Endothelial cell of umbilical vein (primary cell): Measurements from ENCODE around the gene FAM43A. TPM values are rescaled to one million over a fixed set of nuclear protein-coding genes. Genes with fewer than 3 reads are reported as not detected.

ENCODE experiments used
- BruUV-seq: library from RNA; stranded (reverse); fragments of 400-500 nt; replicated peaks from 2 replicates; lab custom pipeline; 2021; lab: Mats Ljungman, UMichigan
- CTCF ChIA-PET: fragments of 300-600, 350-600 bp; sonication (Branson Sonifier 250); formaldehyde crosslinking; loops from one replicate; lab custom pipeline; 2021; ENCODE audit warnings: antibody characterized with exemption, inconsistent platforms; lab: Charles Lee
- POLR2A ChIA-PET: fragments of 300-600, 350-600 bp; sonication (Branson Sonifier 250); formaldehyde crosslinking; loops from one replicate; lab custom pipeline; 2021; ENCODE audit warnings: antibody characterized with exemption, inconsistent platforms; lab: Charles Lee
- DNase-seq: peaks from one replicate; pipeline ENCODE4 v3.0.0-alpha.2; 2011; ENCODE audit warnings: low read depth, low spot score
- FAIRE-seq: peaks from 2 replicates; lab custom pipeline; 2011; peaks lifted over from hg19 to GRCh38; lab: Jason Lieb, UNC
- H2AFZ ChIP-seq: 2 replicates; pipeline ENCODE4 v1.6.0; 2012; ENCODE audit warnings: low read depth, low read length, control low read depth, inconsistent platforms
- H3K27ac ChIP-seq: 2 replicates; pipeline ENCODE4 v1.5.1; 2011; ENCODE audit warnings: low read depth, mild to moderate bottlenecking, control low read depth, low read length, moderate library complexity; ENCODE audit not compliant: insufficient read depth
- H3K27me3 ChIP-seq, 2 experiments: 2 replicates each; pipeline versions ENCODE4 v1.6.0 to v1.6.1; 2011; ENCODE audit warnings: low read length in 2 of 2, mixed read lengths in 1 of 2; ENCODE audit not compliant: control insufficient read depth in 2 of 2, insufficient read depth in 2 of 2
- H3K36me3 ChIP-seq, 2 experiments: 2 replicates in 1 of 2; 3 replicates in 1 of 2; pipeline ENCODE4 v1.5.1; 2011; ENCODE audit warnings: low read length in 2 of 2, mild to moderate bottlenecking in 1 of 2, moderate library complexity in 1 of 2; ENCODE audit not compliant: control insufficient read depth in 2 of 2, insufficient read depth in 2 of 2; ENCODE audit errors: extremely low read depth in 1 of 2
- H3K4me1 ChIP-seq: 3 replicates; pipeline ENCODE4 v1.5.1; 2011; ENCODE audit warnings: mild to moderate bottlenecking, low read length; ENCODE audit not compliant: control insufficient read depth, insufficient read depth; ENCODE audit errors: extremely low read depth
- H3K4me2 ChIP-seq: 2 replicates; pipeline ENCODE4 v1.6.1; 2011; ENCODE audit warnings: low read length, control low read depth, mixed read lengths; ENCODE audit not compliant: insufficient read depth
- H3K4me3 ChIP-seq, 3 experiments: fragments of 200-600 bp in 1 of 3; sonication (generic), shearing (Covaris generic) in 1 of 3; replicated peaks in 1 of 3; 2 replicates each; pipeline ENCODE4 v1.5.1; 2011 to 2016; ENCODE audit warnings: control low read depth in 3 of 3, low read length in 3 of 3, mild to moderate bottlenecking in 2 of 3, inconsistent platforms in 1 of 3, low read depth in 1 of 3, moderate library complexity in 1 of 3; ENCODE audit not compliant: insufficient read depth in 1 of 3
- H3K79me2 ChIP-seq: 2 replicates; pipeline ENCODE4 v1.6.0; 2012; ENCODE audit warnings: low read length, inconsistent platforms; ENCODE audit not compliant: control insufficient read depth, insufficient read depth
- H3K9ac ChIP-seq: replicated peaks from 2 replicates; pipeline ENCODE3; 2011; ENCODE audit warnings: low read length, control low read depth; ENCODE audit not compliant: insufficient read depth; ENCODE audit errors: extremely low read depth
- H3K9me1 ChIP-seq: replicated peaks from 3 replicates; pipeline ENCODE4 v1.6.0; 2011; ENCODE audit warnings: mild to moderate bottlenecking, low read length; ENCODE audit not compliant: control insufficient read depth, insufficient read depth; ENCODE audit errors: extremely low read depth
- H3K9me3 ChIP-seq: replicated peaks from 2 replicates; pipeline ENCODE4 v1.5.1; 2012; ENCODE audit warnings: low read length, inconsistent platforms; ENCODE audit not compliant: control insufficient read depth, insufficient read depth
- H4K20me1 ChIP-seq: replicated peaks from 2 replicates; pipeline ENCODE3; 2011; ENCODE audit warnings: mild to moderate bottlenecking, low read length; ENCODE audit not compliant: control insufficient read depth, insufficient read depth; ENCODE audit errors: extremely low read depth
- EZH2 ChIP-seq: IDR thresholded peaks from 2 replicates; pipeline ENCODE4 v1.6.1; 2012; ENCODE audit warnings: borderline replicate concordance, low read depth, mild to moderate bottlenecking, moderate library complexity, low read length, inconsistent platforms; ENCODE audit not compliant: severe bottlenecking
- FOS ChIP-seq: IDR thresholded peaks from 2 replicates; pipeline ENCODE4 v1.6.1; 2011; ENCODE audit warnings: mild to moderate bottlenecking, low read length, moderate library complexity, borderline replicate concordance; ENCODE audit not compliant: insufficient read depth
- GATA2 ChIP-seq: IDR thresholded peaks from 2 replicates; pipeline ENCODE4 v1.7.0; 2011; ENCODE audit warnings: low read depth, mild to moderate bottlenecking, moderate library complexity, mixed read lengths, low read length; ENCODE audit not compliant: insufficient read length, insufficient read depth
- JUN ChIP-seq: IDR thresholded peaks from 2 replicates; pipeline ENCODE4 v1.6.1; 2011; ENCODE audit warnings: borderline replicate concordance, low read depth; ENCODE audit not compliant: insufficient read length, insufficient read depth
- MAX ChIP-seq: IDR thresholded peaks from 2 replicates; pipeline ENCODE4 v1.6.1; 2011; ENCODE audit not compliant: insufficient read depth, insufficient read length
- MYC ChIP-seq: IDR thresholded peaks from one replicate; pipeline ENCODE4 v1.6.1; 2011; ENCODE audit warnings: mild to moderate bottlenecking, low read depth, low read length
- POLR2A ChIP-seq: IDR thresholded peaks from 2 replicates; pipeline ENCODE4 v1.6.1; 2012; ENCODE audit warnings: low read depth, mild to moderate bottlenecking, control low read depth, low read length
- POLR2AphosphoS5 ChIP-seq: IDR thresholded peaks from 2 replicates; pipeline ENCODE4 v1.6.1; 2012; ENCODE audit warnings: low read depth, mild to moderate bottlenecking, control low read depth, low read length, moderate library complexity; ENCODE audit not compliant: insufficient read depth
- dilution Hi-C: fragments of 300-500 bp; cut with MboI; formaldehyde crosslinking; loops from one replicate; pipeline ENCODE4 v1.15.0; 2019; ENCODE audit warnings: low sequenced_read_pairs; ENCODE audit not compliant: extremely low pct_ligation_motif_present
- intact Hi-C: fragments of 100-400 bp; cut with micrococcal nuclease; formaldehyde crosslinking; loops from one replicate; pipeline ENCODE4 v1.10.0; 2022
- polyA plus RNA-seq, 4 experiments: library from polyadenylated mRNA; depleted of rRNA in 3 of 4; stranded (reverse) in 3 of 4; unstranded in 1 of 4; fragments of >200 nt; gene quantifications; 2 replicates each; pipeline versions ENCODE4 v1.2.1 to v1.2.3, GENCODE V29; 2011 to 2012; ENCODE audit warnings: missing spikeins in 1 of 4
- total RNA-seq: library from RNA; stranded (reverse); gene quantifications from 2 replicates; pipeline ENCODE4 v1.2.3, GENCODE V29; 2021

The FAM43A gene
- total and polyA plus RNA-seq, 2 donors (not counting 3 experiments of a cell fraction or from before 2014, with no cell fraction given), result 244 to 307 TPM

- Histone ChIP-seq H3K9me3 (no peaks in the 10 kb centered on the region), H3K79me2 (no peaks in the 10 kb centered on the region), H3K9ac (no peak overlapping the region), H3K4me1 (no peaks in the 10 kb centered on the region), H3K9me1 (no peaks in the 10 kb centered on the region), H3K4me3 (no peak overlapping the region), H3K36me3 (no peaks in the 10 kb centered on the region), H3K27ac (no peak overlapping the region), H3K4me2 (no peak overlapping the region), H4K20me1 (no peaks in the 10 kb centered on the region), H2AFZ (no peak overlapping the region), H3K27me3 (no peaks in the 10 kb centered on the region)
- ChIA-PET POLR2A (no interaction called here), CTCF (interaction anchor here (0.7 kb wide), 1 partner anchor 21 kb away, joined by 3 read pairs; no protein-coding TSS in a partner anchor)
- FAIRE-seq (no peak), DNase-seq (no peak)
- intact Hi-C loops, result no loop called here
- TF ChIP-seq FOS, result no peak
- no TSS peak for BruUV-seq
- dilution Hi-C loops, result no loop called here
Measured at GRCh38 chr3:194732617-194733016, 46.9 kb downstream of the FAM43A start.

GRCh38 chr3:194736277-194736895 lies 50.7 kb downstream of the FAM43A start:
- intact Hi-C loops (no loop called here), dilution Hi-C loops (no loop called here)
- Histone ChIP-seq H3K27me3 (no peaks in the 10 kb centered on the region), H3K27ac (no peak overlapping the region), H4K20me1 (no peaks in the 10 kb centered on the region), H3K4me3 (no peak overlapping the region), H3K4me2 (no peak overlapping the region), H2AFZ (no peak overlapping the region), H3K9me3 (no peaks in the 10 kb centered on the region), H3K36me3 (no peaks in the 10 kb centered on the region), H3K9ac (no peak overlapping the region), H3K4me1 (peaks cover 33% of the 10 kb centered on the region), H3K9me1 (no peaks in the 10 kb centered on the region), H3K79me2 (no peaks in the 10 kb centered on the region)
- FAIRE-seq, result no peak
- POLR2A ChIA-PET, result no interaction called here
- CTCF ChIA-PET, result interaction anchor here (1.0 to 1.5 kb wide), 2 partner anchors 16 to 37 kb away, joined by 3 to 5 read pairs; no protein-coding TSS in a partner anchor
- no peak for DNase-seq
- no TSS peak for BruUV-seq
- TF ChIP-seq GATA2, result no peak
- no peak for TF ChIP-seq JUN
- TF ChIP-seq POLR2AphosphoS5, result no peak
- TF ChIP-seq POLR2A, result no peak
- TF ChIP-seq MYC, result no peak
- TF ChIP-seq EZH2, result no peak
- TF ChIP-seq MAX, result no peak
